KMS-11 (cell line): Measurements from ENCODE around the gene ANKRD34C.
"Not testable (repeated sequence)": the region's sequence is repeated elsewhere in the genome, so short reads cannot be mapped to it uniquely, and the experiment has no call there.

ENCODE experiments used
- H2AFZ ChIP-seq: fragments of 200-600 bp; sonication (generic); 2 replicates; pipeline ENCODE4 v1.6.1; 2016; ENCODE audit warnings: antibody characterized with exemption, mixed run types, low read depth
- H3K27ac ChIP-seq: fragments of 200-600 bp; sonication (generic); 2 replicates; pipeline ENCODE4 v1.6.1; 2016; ENCODE audit warnings: mild to moderate bottlenecking, mixed run types
- H3K27me3 ChIP-seq: fragments of 200-600 bp; sonication (generic); 2 replicates; pipeline ENCODE4 v1.6.1; 2017; ENCODE audit warnings: mild to moderate bottlenecking, low read depth, mixed run types, moderate library complexity; ENCODE audit not compliant: insufficient read depth
- H3K36me3 ChIP-seq: fragments of 200-600 bp; sonication (generic); 2 replicates; pipeline ENCODE4 v1.6.1; 2017; ENCODE audit warnings: mild to moderate bottlenecking, mixed run types; ENCODE audit not compliant: insufficient read depth
- H3K4me1 ChIP-seq: fragments of 200-600 bp; sonication (generic); 2 replicates; pipeline ENCODE4 v1.6.1; 2016; ENCODE audit warnings: mild to moderate bottlenecking, low read depth, mixed run types; ENCODE audit not compliant: poor library complexity, severe bottlenecking
- H3K4me2 ChIP-seq: fragments of 200-600 bp; sonication (generic); 2 replicates; pipeline ENCODE4 v1.7.0; 2016; ENCODE audit warnings: mild to moderate bottlenecking, mixed run types
- H3K4me3 ChIP-seq: fragments of 200-600 bp; sonication (generic); IDR thresholded peaks from 2 replicates; pipeline ENCODE4 v1.6.1; 2017; ENCODE audit warnings: low read depth, low read length, mixed read lengths; ENCODE audit not compliant: insufficient read depth
- H3K79me2 ChIP-seq: fragments of 200-600 bp; sonication (generic); 2 replicates; pipeline ENCODE4 v1.6.1; 2016; ENCODE audit warnings: low read depth, mixed run types; ENCODE audit not compliant: insufficient read depth
- H3K9ac ChIP-seq: fragments of 200-600 bp; sonication (generic); 2 replicates; pipeline ENCODE4 v1.6.1; 2016; ENCODE audit warnings: mild to moderate bottlenecking, mixed run types
- H4K20me1 ChIP-seq: fragments of 200-600 bp; sonication (generic); 2 replicates; pipeline ENCODE4 v1.6.1; 2016; ENCODE audit warnings: mild to moderate bottlenecking, mixed run types; ENCODE audit not compliant: insufficient read depth
- TF ChIP-seq, protein P1 (sequence below): fragments of 200-600 bp; sonication (generic); conservative IDR thresholded peaks from 2 replicates; pipeline ENCODE4 v1.6.1; 2017; ENCODE audit warnings: low read depth, mild to moderate bottlenecking, antibody characterized with exemption, low read length, moderate library complexity, mixed read lengths

ANKRD34C gene

DNA sequence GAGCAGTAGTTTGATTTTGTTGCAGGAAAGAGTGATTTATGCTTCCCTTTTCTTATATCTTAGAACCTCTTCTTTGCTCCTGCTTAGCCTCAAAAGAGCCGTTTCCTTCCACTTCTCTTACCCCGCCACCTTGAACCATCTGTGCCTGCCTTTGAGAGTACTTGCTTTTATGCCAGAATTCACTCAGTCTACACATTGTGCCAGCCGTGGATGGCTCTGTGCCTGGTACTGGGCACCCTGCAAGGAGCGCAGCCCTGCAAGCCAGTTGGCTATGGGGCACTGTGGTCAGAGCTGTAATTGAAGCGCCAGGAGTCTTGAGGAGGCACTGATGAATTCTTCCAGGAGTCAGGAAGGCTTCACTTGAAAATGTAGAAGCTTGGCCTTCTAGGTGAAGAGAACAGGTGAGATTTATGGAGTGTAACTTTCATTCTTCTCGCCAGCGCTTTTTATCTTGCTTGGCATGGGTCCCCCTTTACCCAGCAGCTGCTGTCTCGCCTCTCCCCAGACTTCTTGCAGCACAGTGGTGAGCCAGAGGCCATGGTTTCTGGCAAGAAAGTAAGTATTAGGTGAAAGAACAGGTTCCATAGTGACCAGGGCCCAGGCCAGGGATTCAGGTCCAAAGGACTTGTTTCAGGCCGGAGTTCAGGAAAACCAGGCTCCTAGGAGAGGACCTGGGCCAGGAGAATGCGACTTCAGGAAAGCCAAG is 33.3 kb downstream of the ANKRD34C start:
- Histone ChIP-seq H3K4me1 (peaks cover 17% of the 10 kb centered on the region), H3K79me2 (peaks cover 28% of the 10 kb centered on the region), H2AFZ (no peak overlapping the region), H4K20me1 (no peaks in the 10 kb centered on the region), H3K36me3 (no peaks in the 10 kb centered on the region; the same call in 1 of the 2 replicates), H3K27me3 (no peaks in the 10 kb centered on the region), H3K27ac (no peak overlapping the region), H3K4me3 (no peak overlapping the region), H3K4me2 (no peak overlapping the region), H3K9ac (no peak overlapping the region)
- TF ChIP-seq, protein P1, sequence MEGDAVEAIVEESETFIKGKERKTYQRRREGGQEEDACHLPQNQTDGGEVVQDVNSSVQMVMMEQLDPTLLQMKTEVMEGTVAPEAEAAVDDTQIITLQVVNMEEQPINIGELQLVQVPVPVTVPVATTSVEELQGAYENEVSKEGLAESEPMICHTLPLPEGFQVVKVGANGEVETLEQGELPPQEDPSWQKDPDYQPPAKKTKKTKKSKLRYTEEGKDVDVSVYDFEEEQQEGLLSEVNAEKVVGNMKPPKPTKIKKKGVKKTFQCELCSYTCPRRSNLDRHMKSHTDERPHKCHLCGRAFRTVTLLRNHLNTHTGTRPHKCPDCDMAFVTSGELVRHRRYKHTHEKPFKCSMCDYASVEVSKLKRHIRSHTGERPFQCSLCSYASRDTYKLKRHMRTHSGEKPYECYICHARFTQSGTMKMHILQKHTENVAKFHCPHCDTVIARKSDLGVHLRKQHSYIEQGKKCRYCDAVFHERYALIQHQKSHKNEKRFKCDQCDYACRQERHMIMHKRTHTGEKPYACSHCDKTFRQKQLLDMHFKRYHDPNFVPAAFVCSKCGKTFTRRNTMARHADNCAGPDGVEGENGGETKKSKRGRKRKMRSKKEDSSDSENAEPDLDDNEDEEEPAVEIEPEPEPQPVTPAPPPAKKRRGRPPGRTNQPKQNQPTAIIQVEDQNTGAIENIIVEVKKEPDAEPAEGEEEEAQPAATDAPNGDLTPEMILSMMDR: no peak

GRCh38 chr15:79316864-79317263 is 34.3 kb downstream of the ANKRD34C start:
- TF ChIP-seq, protein P1: no peak
- Histone ChIP-seq H2AFZ (no peak overlapping the region), H3K36me3 (no peaks in the 10 kb centered on the region; the same call in 1 of the 2 replicates), H3K27me3 (no peaks in the 10 kb centered on the region), H3K4me2 (no peak overlapping the region), H3K9ac (no peak overlapping the region), H3K4me1 (peaks cover 17% of the 10 kb centered on the region), H3K79me2 (peaks cover 20% of the 10 kb centered on the region), H3K4me3 (no peak overlapping the region), H3K27ac (no peak overlapping the region), H4K20me1 (no peaks in the 10 kb centered on the region)

DNA sequence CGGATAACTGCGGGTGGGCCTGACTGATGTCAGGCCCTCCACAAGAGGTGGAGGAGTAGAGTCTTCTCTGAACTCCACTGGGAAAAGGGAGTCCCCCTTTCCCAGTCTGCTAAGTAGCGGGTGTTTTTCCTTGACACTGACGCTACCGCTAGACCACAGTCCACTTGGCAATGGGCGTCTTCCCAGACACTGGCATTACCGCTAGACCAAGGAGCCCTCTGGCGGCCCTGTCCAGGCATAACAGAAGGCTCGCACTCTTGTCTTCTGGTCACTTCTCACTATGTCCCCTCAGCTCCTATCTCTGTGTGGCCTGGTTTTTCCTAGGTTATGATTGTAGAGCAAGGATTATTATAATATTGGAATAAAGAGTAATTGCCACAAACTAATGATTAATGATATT is 37.5 kb downstream of the ANKRD34C start:
- H2AFZ ChIP-seq, H4K20me1 ChIP-seq, H3K4me1 ChIP-seq, H3K27me3 ChIP-seq, H3K27ac ChIP-seq, H3K36me3 ChIP-seq, H3K4me3 ChIP-seq, H3K4me2 ChIP-seq, H3K9ac ChIP-seq, H3K79me2 ChIP-seq: not testable (repeated sequence)

GRCh38 chr15:79321876-79322275 is 39.4 kb downstream of the ANKRD34C start:
- Histone ChIP-seq H3K36me3 (no peaks in the 10 kb centered on the region; the same call in 1 of the 2 replicates), H3K4me3 (no peak overlapping the region), H3K27ac (no peak overlapping the region), H3K4me2 (no peak overlapping the region), H3K79me2 (no peaks in the 10 kb centered on the region; the same call in 1 of the 2 replicates), H2AFZ (no peak overlapping the region), H4K20me1 (no peaks in the 10 kb centered on the region), H3K4me1 (no peaks in the 10 kb centered on the region), H3K9ac (no peak overlapping the region), H3K27me3 (no peaks in the 10 kb centered on the region)
- TF ChIP-seq, protein P1: no peak

DNA sequence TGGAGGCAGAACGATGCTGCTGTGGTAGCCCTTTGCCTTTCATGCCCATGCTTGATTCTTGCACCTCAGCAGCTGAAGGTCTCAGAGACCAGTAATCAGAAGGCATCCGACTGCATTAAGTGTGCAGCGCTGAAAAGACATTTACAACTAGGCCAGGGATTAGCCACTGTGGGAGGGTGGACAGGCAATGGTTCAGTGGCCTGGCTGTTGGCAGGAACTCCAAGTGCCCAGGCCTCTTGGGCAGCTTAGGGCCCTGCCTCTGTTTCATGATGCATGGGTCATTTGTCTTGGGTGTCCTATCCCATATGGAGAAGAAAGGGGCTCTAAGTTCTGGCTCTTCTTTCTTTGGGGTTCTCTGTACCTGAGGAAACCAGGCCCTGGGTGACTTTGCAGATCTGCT is 39.8 kb downstream of the ANKRD34C start:
- no peak overlapping the region for H3K4me2 ChIP-seq
- TF ChIP-seq, protein P1: no peak
- H3K4me1 ChIP-seq: no peaks in the 10 kb centered on the region
- H3K27ac ChIP-seq: no peak overlapping the region
- H3K4me3 ChIP-seq: no peak overlapping the region
- no peaks in the 10 kb centered on the region; the same call in 1 of the 2 replicates for H3K79me2 ChIP-seq
- H3K36me3 ChIP-seq: no peaks in the 10 kb centered on the region; the same call in 1 of the 2 replicates
- no peak overlapping the region for H3K9ac ChIP-seq
- H4K20me1 ChIP-seq: no peaks in the 10 kb centered on the region
- no peak overlapping the region for H2AFZ ChIP-seq
- H3K27me3 ChIP-seq: no peaks in the 10 kb centered on the region
